H1 (cell line): ENCODE results near the gene MANSC1. TPM values are rescaled to one million over a fixed set of nuclear protein-coding genes. Genes with fewer than 3 reads are reported as not detected.

Source experiments
- CTCF ChIA-PET: fragments of 300-600 bp; sonication (Branson Sonifier 250); formaldehyde crosslinking; loops from one replicate; lab custom pipeline; 2021; ENCODE audit not compliant: partially characterized antibody; lab: Charles Lee
- POLR2A ChIA-PET: fragments of 300-600 bp; sonication (Branson Sonifier 250); formaldehyde crosslinking; loops from one replicate; lab custom pipeline; 2021; ENCODE audit warnings: inconsistent platforms; ENCODE audit not compliant: partially characterized antibody; lab: Charles Lee
- DNase-seq, 2 experiments: peaks; one replicate each; pipeline versions ENCODE4 v3.0.0 to v3.0.0-alpha.2; 2010 to 2022; ENCODE audit warnings: low spot score in 2 of 2, low read depth in 1 of 2, mixed read lengths in 1 of 2
- FAIRE-seq: peaks from 2 replicates; lab custom pipeline; 2011; peaks lifted over from hg19 to GRCh38; lab: Jason Lieb, UNC
- H2AFZ ChIP-seq: 2 replicates; pipeline ENCODE4 v1.8.1; 2012; ENCODE audit warnings: low read length, inconsistent platforms
- H2AK5ac ChIP-seq: 2 replicates; pipeline ENCODE4 v1.6.1; 2013; ENCODE audit warnings: low read depth, low read length
- H2BK120ac ChIP-seq: replicated peaks from 2 replicates; pipeline ENCODE3; 2013; ENCODE audit warnings: low read depth, low read length, inconsistent platforms
- H2BK12ac ChIP-seq: 2 replicates; pipeline ENCODE4 v1.6.1; 2013; ENCODE audit warnings: low read depth, low read length
- H2BK15ac ChIP-seq: 2 replicates; pipeline ENCODE4 v1.6.1; 2013; ENCODE audit warnings: low read length
- H2BK20ac ChIP-seq: 2 replicates; pipeline ENCODE4 v1.6.1; 2013; ENCODE audit warnings: low read length
- H2BK5ac ChIP-seq: 2 replicates; pipeline ENCODE4 v1.6.1; 2013; ENCODE audit warnings: low read depth, low read length
- H3K14ac ChIP-seq: 2 replicates; pipeline ENCODE4 v1.6.1; 2013; ENCODE audit warnings: inconsistent platforms; ENCODE audit not compliant: insufficient read length
- H3K18ac ChIP-seq: 2 replicates; pipeline ENCODE4 v1.6.1; 2013; ENCODE audit warnings: low read length; ENCODE audit errors: extremely low read depth
- H3K23ac ChIP-seq: 2 replicates; pipeline ENCODE4 v1.6.1; 2013; ENCODE audit warnings: inconsistent platforms; ENCODE audit not compliant: insufficient read length
- H3K23me2 ChIP-seq: 2 replicates; pipeline ENCODE4 v1.6.1; 2013; ENCODE audit warnings: low read depth, low read length
- H3K27ac ChIP-seq: 2 replicates; pipeline ENCODE4 v1.6.1; 2011; ENCODE audit warnings: low read depth, low read length, inconsistent platforms
- H3K27me3 ChIP-seq, 4 experiments: replicated peaks in 1 of 4; 1 replicate in 1 of 4; 2 replicates in 3 of 4; pipeline versions ENCODE4 v1.6.1 to v1.8.1; 2011 to 2013; ENCODE audit warnings: low read length in 3 of 4, mild to moderate bottlenecking in 3 of 4, inconsistent platforms in 2 of 4, mixed read lengths in 2 of 4, moderate library complexity in 1 of 4; ENCODE audit not compliant: control insufficient read depth in 3 of 4, insufficient read depth in 3 of 4; ENCODE audit errors: extremely low read depth in 1 of 4
- H3K36me3 ChIP-seq, 4 experiments: 2 replicates each; pipeline versions ENCODE4 v1.6.1 to v1.8.1; 2011 to 2013; ENCODE audit warnings: mild to moderate bottlenecking in 4 of 4, low read length in 3 of 4, moderate library complexity in 2 of 4, control low read depth in 1 of 4, inconsistent platforms in 1 of 4; ENCODE audit not compliant: insufficient read depth in 4 of 4, control insufficient read depth in 2 of 4
- H3K4ac ChIP-seq: replicated peaks from 2 replicates; pipeline ENCODE3; 2013; ENCODE audit warnings: low read length, low read depth, mixed read lengths, inconsistent platforms; ENCODE audit not compliant: insufficient read length
- H3K4me1 ChIP-seq, 4 experiments: replicated peaks in 1 of 4; 1 replicate in 1 of 4; 2 replicates in 3 of 4; pipeline versions ENCODE4 v1.6.1 to v1.8.1; 2011 to 2013; ENCODE audit warnings: low read length in 3 of 4, inconsistent platforms in 2 of 4, mixed read lengths in 1 of 4; ENCODE audit not compliant: insufficient read depth in 4 of 4, control insufficient read depth in 3 of 4
- H3K4me2 ChIP-seq, 2 experiments: 2 replicates each; pipeline versions ENCODE4 v1.6.1 to v1.8.1; 2011 to 2013; ENCODE audit warnings: low read depth in 2 of 2, low read length in 2 of 2, control low read depth in 1 of 2, inconsistent platforms in 1 of 2, mild to moderate bottlenecking in 1 of 2; ENCODE audit not compliant: insufficient read depth in 1 of 2
- H3K4me3 ChIP-seq, 4 experiments: fragments of 200-600, 300-600 bp in 1 of 4; sonication (generic), shearing (Covaris generic), sonication (Bioruptor Twin) in 1 of 4; 2 replicates each; pipeline versions ENCODE4 v1.5.1 to v1.8.1; 2011 to 2016; ENCODE audit warnings: low read length in 4 of 4, low read depth in 3 of 4, control low read depth in 2 of 4, inconsistent platforms in 2 of 4, mild to moderate bottlenecking in 2 of 4, mixed read lengths in 1 of 4, moderate library complexity in 1 of 4; ENCODE audit not compliant: insufficient read depth in 2 of 4; ENCODE audit errors: extremely low read depth in 1 of 4
- H3K56ac ChIP-seq: replicated peaks from 2 replicates; pipeline ENCODE3; 2013; ENCODE audit warnings: low read depth, mild to moderate bottlenecking, mixed read lengths, low read length, inconsistent platforms; ENCODE audit not compliant: insufficient read length
- H3K79me1 ChIP-seq: 2 replicates; pipeline ENCODE4 v1.6.1; 2013; ENCODE audit warnings: low read depth, low read length, control low read depth
- H3K79me2 ChIP-seq, 2 experiments: 2 replicates each; pipeline versions ENCODE4 v1.6.1 to v1.8.1; 2012 to 2013; ENCODE audit warnings: low read length in 2 of 2, mild to moderate bottlenecking in 2 of 2, inconsistent platforms in 1 of 2; ENCODE audit not compliant: insufficient read depth in 2 of 2, control insufficient read depth in 1 of 2
- H3K9ac ChIP-seq, 4 experiments: replicated peaks in 1 of 4; 1 replicate in 1 of 4; 2 replicates in 3 of 4; pipeline versions ENCODE4 v1.6.1 to v1.8.1; 2011 to 2013; ENCODE audit warnings: low read depth in 3 of 4, low read length in 3 of 4, control low read depth in 2 of 4, mild to moderate bottlenecking in 2 of 4, moderate library complexity in 2 of 4, inconsistent platforms in 1 of 4; ENCODE audit errors: extremely low read depth in 1 of 4
- H3K9me3 ChIP-seq, 2 experiments: 2 replicates each; pipeline versions ENCODE4 v1.6.1 to v1.8.1; 2012 to 2013; ENCODE audit warnings: mild to moderate bottlenecking in 2 of 2, moderate library complexity in 2 of 2, control low read depth in 1 of 2, inconsistent platforms in 1 of 2, low read depth in 1 of 2, low read length in 1 of 2, mixed read lengths in 1 of 2; ENCODE audit not compliant: insufficient read depth in 2 of 2
- H4K20me1 ChIP-seq, 2 experiments: replicated peaks in 1 of 2; 2 replicates each; pipeline versions ENCODE3 to v1.8.1; 2011 to 2013; ENCODE audit warnings: inconsistent platforms in 2 of 2, low read length in 2 of 2, mild to moderate bottlenecking in 1 of 2; ENCODE audit not compliant: insufficient read depth in 2 of 2, control insufficient read depth in 1 of 2
- H4K5ac ChIP-seq: 2 replicates; pipeline ENCODE4 v1.6.1; 2013; ENCODE audit warnings: low read length, low read depth, mixed read lengths, inconsistent platforms; ENCODE audit not compliant: insufficient read length
- H4K8ac ChIP-seq: 2 replicates; pipeline ENCODE4 v1.8.0; 2013; ENCODE audit warnings: mild to moderate bottlenecking, moderate library complexity, low read length, inconsistent platforms; ENCODE audit not compliant: insufficient read depth; ENCODE audit errors: extremely low read depth
- H4K91ac ChIP-seq: replicated peaks from 2 replicates; pipeline ENCODE3; 2013; ENCODE audit warnings: low read length, mixed read lengths, inconsistent platforms; ENCODE audit not compliant: insufficient read length
- CTBP2 ChIP-seq: IDR thresholded peaks from 2 replicates; pipeline ENCODE4 v1.7.0; 2011; ENCODE audit warnings: borderline replicate concordance, mild to moderate bottlenecking, moderate library complexity, mixed read lengths, low read length; ENCODE audit not compliant: insufficient read depth, insufficient read length
- RBBP5 ChIP-seq: IDR thresholded peaks from 2 replicates; pipeline ENCODE4 v1.7.1; 2012; ENCODE audit warnings: low read depth, mild to moderate bottlenecking, inconsistent platforms, low read length, moderate library complexity, borderline replicate concordance
- WGBS, 2 experiments: shearing (Covaris generic) in 1 of 2; methylation state at CpG; one replicate each; pipeline versions ENCODE4 v1.1.6 to v1.1.7; 2013 to 2015; ENCODE audit warnings: low lambda C conversion rate in 2 of 2, mixed read lengths in 2 of 2, inconsistent platforms in 1 of 2, low coverage in 1 of 2, missing lambda C conversion rate in 1 of 2; ENCODE audit not compliant: insufficient replicate concordance in 2 of 2, insufficient coverage in 1 of 2, insufficient read length in 1 of 2; ENCODE audit errors: extremely low coverage in 1 of 2, missing lambda C conversion rate in 1 of 2; 5-methylcytosine and 5-hydroxymethylcytosine counted together
- polyA plus RNA-seq, 7 experiments: library from polyadenylated mRNA; depleted of rRNA in 3 of 7; stranded (reverse) in 5 of 7; unstranded in 2 of 7; fragments of >200 nt in 5 of 7; fragments of 200-250 nt in 2 of 7; gene quantifications; 1 replicate in 5 of 7; 2 replicates in 1 of 7; 4 replicates in 1 of 7; pipeline versions ENCODE4 v1.2.1 to v1.2.3, GENCODE V29; 2011 to 2013; ENCODE audit warnings: missing spikeins in 2 of 7, mixed read lengths in 2 of 7
- total RNA-seq: library from RNA; stranded (reverse); fragmentation: NEBNext Ultra II Directional; extraction: Animal tissue kit (Norgen Biotek cat#: 25700); gene quantifications from 2 replicates; pipeline ENCODE4 v1.2.1, GENCODE V29; 2021

Gene MANSC1
- total and polyA plus RNA-seq, 2 of the 8 experiments (the other 6 are each of a cell fraction or from before 2014, with no cell fraction given) = 2.0 to 8.9 TPM

- no peaks in the 10 kb centered on the region for H3K79me1 ChIP-seq
- H3K9me3 ChIP-seq = no peaks in the 10 kb centered on the region
- H2BK120ac ChIP-seq = no peak overlapping the region
- ChIA-PET POLR2A (interaction anchor here (1.1 kb wide), 1 partner anchor 231 kb away, joined by 3 read pairs; the partner anchor contains the start of gene CREBL2), CTCF (interaction anchor here (0.7 to 5.4 kb wide), 4 partner anchors 70 to 357 kb away, joined by 3 to 49 read pairs (median 3); no protein-coding TSS in a partner anchor)
- H2AK5ac ChIP-seq = no peak overlapping the region
- H3K56ac ChIP-seq = no peak overlapping the region
- H2BK20ac ChIP-seq = no peak overlapping the region
- no peak overlapping the region for H2BK12ac ChIP-seq
- no peak overlapping the region for H4K5ac ChIP-seq
- H4K20me1 ChIP-seq = no peaks in the 10 kb centered on the region
- no peak overlapping the region for H3K4me2 ChIP-seq
- no peak overlapping the region for H2BK15ac ChIP-seq
- H3K14ac ChIP-seq = no peak overlapping the region
- H3K23ac ChIP-seq = no peak overlapping the region
- no peaks in the 10 kb centered on the region for H3K27me3 ChIP-seq
- no peaks in the 10 kb centered on the region for H3K79me2 ChIP-seq
- H3K23me2 ChIP-seq = no peaks in the 10 kb centered on the region
- H3K4me1 ChIP-seq = peaks cover 2 to 4% (median 3%) of the 10 kb centered on the region in 4 experiments; a peak in 4 of 7 replicates
- FAIRE-seq (no peak), DNase-seq (no peak)
- no peak overlapping the region for H3K4ac ChIP-seq
- H3K9ac ChIP-seq = no peak overlapping the region
- WGBS, 2 experiments = 92% methylated on average over 4 of the region's 4 CpGs; no CpG with 5 or more reads in 1 of the 2 experiments
- H3K4me3 ChIP-seq = no peak overlapping the region
- no peak overlapping the region for H2AFZ ChIP-seq
- H3K27ac ChIP-seq = no peak overlapping the region
- no peak overlapping the region for H2BK5ac ChIP-seq
- no peak overlapping the region for H4K91ac ChIP-seq
- H3K18ac ChIP-seq = no peak overlapping the region
- H4K8ac ChIP-seq = no peak overlapping the region
- H3K36me3 ChIP-seq = peaks cover 0 to 4% (median 1%) of the 10 kb centered on the region in 4 experiments; a peak in 1 of 8 replicates
- no peak for TF ChIP-seq CTBP2
- no peak for TF ChIP-seq RBBP5
- TF ChIP-seq, all 59 proteins: peak for 0
Measured at GRCh38 chr12:12379831-12380730, 30.0 kb upstream of the MANSC1 start.
